ENCODE results near the gene KLF7. TPM values are rescaled to one million over a fixed set of nuclear protein-coding genes. Genes with fewer than 3 reads are reported as not detected.

KLF7 gene
- total and polyA plus RNA-seq, 9 of the 15 experiments (the other 6 are each of a cell fraction or from before 2014, with no cell fraction given): 0.04 to 0.54 (median 0.07) TPM

DNA sequence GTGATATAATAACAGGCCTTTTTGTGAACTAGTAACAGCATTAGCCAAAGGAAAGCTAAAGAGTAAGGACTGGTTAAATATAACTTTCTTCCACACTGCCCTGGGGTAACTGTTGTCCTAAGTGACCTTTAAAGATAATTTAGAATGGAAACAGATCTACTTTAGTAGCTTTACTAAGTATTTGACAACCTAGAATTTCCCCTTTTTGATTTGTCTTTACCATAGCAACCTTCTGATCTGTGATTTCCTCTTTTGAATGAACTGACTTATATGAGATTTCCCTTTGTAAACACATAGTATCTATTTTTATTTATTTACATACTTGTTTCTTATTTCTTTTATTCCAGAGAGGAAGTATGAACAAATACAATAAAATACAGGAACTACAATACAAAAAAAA is 10.5 kb upstream of the KLF7 start:
- Histone ChIP-seq H3K27ac (ENCODE audit: extremely low read depth, low read depth, low read length) (no peak overlapping the region), H3K36me3 (ENCODE audit: control insufficient read depth, insufficient read depth, low read length) (no peaks in the 10 kb centered on the region), H3K9ac (ENCODE audit: insufficient read depth in 1 of 2, low read depth in 2 of 2, low read length in 2 of 2) (no peak overlapping the region), H3K27me3 (ENCODE audit: control insufficient read depth in 2 of 2, insufficient read depth in 2 of 2, low read length in 2 of 2) (no peaks in the 10 kb centered on the region; a peak in 1 of 5 replicates), H3K4me1 (replicated peaks in 1 of 2; ENCODE audit: control insufficient read depth in 2 of 2, insufficient read depth in 2 of 2, low read length in 2 of 2) (no peaks in the 10 kb centered on the region), H3K9me1 (ENCODE audit: control insufficient read depth, insufficient read depth, low read length) (no peaks in the 10 kb centered on the region), H3K79me2 (ENCODE audit: control insufficient read depth, insufficient read depth, low read length) (no peaks in the 10 kb centered on the region), H4K20me1 (replicated peaks; ENCODE audit: control insufficient read depth, insufficient read depth, low read length) (no peaks in the 10 kb centered on the region), H3K9me3 (replicated peaks; ENCODE audit: control insufficient read depth, insufficient read depth, low read depth, low read length) (no peaks in the 10 kb centered on the region), H2AFZ (ENCODE audit: low read depth, low read length) (no peak overlapping the region), H3K4me3 (no peak overlapping the region), H3K4me2 (ENCODE audit: insufficient read depth, low read length) (no peak overlapping the region)
- ATAC-seq (no peak), DNase-seq (ENCODE audit: extremely low read depth in 1 of 4, low spot score in 3 of 4) (no peak), FAIRE-seq (no peak)
- intact Hi-C loops (cut with micrococcal nuclease) (no loop called here), in situ Hi-C loops (cut with MboI) (no loop called here)
- CTCF ChIA-PET (ENCODE audit: low intra/inter-chr PET ratio): no interaction called here
- BruUV-seq (replicated peaks): no TSS peak
- no peak for TF ChIP-seq FOXK1 (CRISPR knock-in tag; IDR thresholded peaks at IDR 0.05; ENCODE audit: borderline replicate concordance)
- no peak for TF ChIP-seq MAZ (CRISPR knock-in tag; conservative IDR thresholded peaks at IDR 0.05 in 1 of 2, IDR thresholded peaks at IDR 0.05 in 1 of 2)
- no peak for TF ChIP-seq PTBP1 (IDR thresholded peaks at IDR 0.05; ENCODE audit: low read depth, low read length)
- TF ChIP-seq, protein P1, sequence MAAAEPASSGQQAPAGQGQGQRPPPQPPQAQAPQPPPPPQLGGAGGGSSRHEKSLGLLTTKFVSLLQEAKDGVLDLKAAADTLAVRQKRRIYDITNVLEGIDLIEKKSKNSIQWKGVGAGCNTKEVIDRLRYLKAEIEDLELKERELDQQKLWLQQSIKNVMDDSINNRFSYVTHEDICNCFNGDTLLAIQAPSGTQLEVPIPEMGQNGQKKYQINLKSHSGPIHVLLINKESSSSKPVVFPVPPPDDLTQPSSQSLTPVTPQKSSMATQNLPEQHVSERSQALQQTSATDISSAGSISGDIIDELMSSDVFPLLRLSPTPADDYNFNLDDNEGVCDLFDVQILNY (CRISPR knock-in tag; IDR thresholded peaks at IDR 0.05): no peak
- TF ChIP-seq, protein P2, sequence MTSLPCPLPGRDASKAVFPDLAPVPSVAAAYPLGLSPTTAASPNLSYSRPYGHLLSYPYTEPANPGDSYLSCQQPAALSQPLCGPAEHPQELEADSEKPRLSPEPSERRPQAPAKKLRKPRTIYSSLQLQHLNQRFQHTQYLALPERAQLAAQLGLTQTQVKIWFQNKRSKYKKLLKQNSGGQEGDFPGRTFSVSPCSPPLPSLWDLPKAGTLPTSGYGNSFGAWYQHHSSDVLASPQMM (CRISPR knock-in tag; IDR thresholded peaks at IDR 0.05): no peak
- POLR2A ChIA-PET: no interaction called here

DNA sequence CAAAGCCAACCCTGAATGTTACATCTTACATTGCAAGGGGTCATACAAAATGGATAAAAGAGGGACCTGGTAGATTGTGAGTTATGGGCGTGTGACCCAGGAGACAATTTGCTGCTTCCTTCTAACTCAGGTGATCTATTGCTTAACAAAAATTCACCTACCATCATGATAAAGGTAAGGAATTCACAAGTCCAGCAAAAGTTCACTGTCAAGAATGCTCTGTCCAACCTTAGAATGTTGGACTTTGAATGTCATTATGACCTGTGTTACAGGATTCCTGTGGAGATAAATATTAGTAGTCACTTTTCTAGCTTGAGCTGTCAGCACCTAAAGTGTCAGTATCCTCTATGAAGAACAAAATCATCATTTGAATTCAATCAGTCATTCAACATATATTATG is 7.9 kb upstream of the KLF7 start:
- Histone ChIP-seq H3K79me2 (ENCODE audit: control insufficient read depth, insufficient read depth, low read length) (no peaks in the 10 kb centered on the region), H3K36me3 (ENCODE audit: control insufficient read depth, insufficient read depth, low read length) (no peaks in the 10 kb centered on the region), H2AFZ (ENCODE audit: low read depth, low read length) (no peak overlapping the region), H3K9me1 (ENCODE audit: control insufficient read depth, insufficient read depth, low read length) (no peaks in the 10 kb centered on the region), H3K4me3 (no peak overlapping the region), H3K4me1 (replicated peaks in 1 of 2; ENCODE audit: control insufficient read depth in 2 of 2, insufficient read depth in 2 of 2, low read length in 2 of 2) (no peaks in the 10 kb centered on the region), H3K27ac (ENCODE audit: extremely low read depth, low read depth, low read length) (no peak overlapping the region), H3K4me2 (ENCODE audit: insufficient read depth, low read length) (no peak overlapping the region), H3K27me3 (ENCODE audit: control insufficient read depth in 2 of 2, insufficient read depth in 2 of 2, low read length in 2 of 2) (no peaks in the 10 kb centered on the region; a peak in 1 of 5 replicates), H4K20me1 (replicated peaks; ENCODE audit: control insufficient read depth, insufficient read depth, low read length) (no peaks in the 10 kb centered on the region), H3K9ac (ENCODE audit: insufficient read depth in 1 of 2, low read depth in 2 of 2, low read length in 2 of 2) (no peak overlapping the region), H3K9me3 (replicated peaks; ENCODE audit: control insufficient read depth, insufficient read depth, low read depth, low read length) (no peaks in the 10 kb centered on the region)
- FAIRE-seq: no peak
- intact Hi-C loops (cut with micrococcal nuclease) (no loop called here), in situ Hi-C loops (cut with MboI) (no loop called here)
- no peak for ATAC-seq
- TF ChIP-seq HDAC2 (IDR thresholded peaks at IDR 0.05) (no peak), BHLHE40 (IDR thresholded peaks at IDR 0.05; ENCODE audit: low read length) (no peak), ZNF274 (IDR thresholded peaks at IDR 0.05; ENCODE audit: borderline replicate concordance, low read depth, low read length) (no peak), ZNF696 (CRISPR knock-in tag; conservative IDR thresholded peaks at IDR 0.05) (no peak)
- ChIA-PET CTCF (ENCODE audit: low intra/inter-chr PET ratio) (no interaction called here), POLR2A (no interaction called here)
- BruUV-seq (replicated peaks): no TSS peak
- WGBS (ENCODE audit: insufficient coverage, low coverage, missing lambda C conversion rate): 0% methylated on average over 1 of the region's 1 CpG
- DNase-seq (ENCODE audit: extremely low read depth in 1 of 4, low spot score in 3 of 4): no peak
